COLO668 (cell line): ENCODE data around the gene SAAL1.
A peak's percentile ranks its signal among the peaks of the same experiment; 100 is the strongest.

Experiments used
- DNase-seq: peaks from one replicate; lab custom pipeline; 2025; ENCODE audit not compliant: unreplicated experiment; lab: John Stamatoyannopoulos, UW

SAAL1 gene

DNA sequence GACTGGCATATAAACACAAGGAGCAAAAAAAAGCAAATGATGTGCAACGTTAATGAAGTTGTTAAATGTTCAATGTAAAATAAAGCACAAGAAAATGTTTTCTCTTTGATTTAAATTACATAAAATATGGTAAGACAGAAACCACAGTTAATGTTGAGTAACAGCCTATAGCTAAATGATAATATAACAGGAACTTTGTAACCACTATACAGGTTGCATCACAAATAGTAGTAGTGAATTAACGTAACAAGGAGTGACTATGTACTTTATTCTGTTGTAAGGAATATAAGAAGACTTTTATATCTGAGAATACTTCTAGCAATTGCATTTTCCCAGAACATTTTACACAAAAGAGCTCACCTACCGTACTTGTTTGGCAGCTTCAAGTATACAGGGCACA is 16.9 kb downstream of the SAAL1 start:
- no peak for DNase-seq

DNA sequence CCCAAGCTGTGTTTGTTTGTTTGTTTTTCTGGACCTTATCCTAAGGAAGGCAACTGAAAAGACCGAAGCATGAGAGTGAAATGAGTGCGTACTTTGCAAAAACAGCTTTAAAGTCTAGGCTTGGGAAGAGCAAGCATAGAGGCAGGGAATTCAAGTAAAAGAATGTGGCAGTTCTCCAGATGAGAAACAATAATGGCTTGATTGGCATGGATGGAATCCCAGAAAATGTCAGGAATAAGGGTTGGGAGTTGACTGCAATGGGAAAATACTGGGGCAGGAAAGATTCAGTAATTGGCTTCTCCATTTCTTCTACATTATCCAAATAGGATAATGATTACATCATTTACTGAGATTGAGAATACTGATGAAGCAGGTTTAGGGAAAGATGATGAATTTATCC is 17.5 kb downstream of the SAAL1 start:
- no peak for DNase-seq

DNA sequence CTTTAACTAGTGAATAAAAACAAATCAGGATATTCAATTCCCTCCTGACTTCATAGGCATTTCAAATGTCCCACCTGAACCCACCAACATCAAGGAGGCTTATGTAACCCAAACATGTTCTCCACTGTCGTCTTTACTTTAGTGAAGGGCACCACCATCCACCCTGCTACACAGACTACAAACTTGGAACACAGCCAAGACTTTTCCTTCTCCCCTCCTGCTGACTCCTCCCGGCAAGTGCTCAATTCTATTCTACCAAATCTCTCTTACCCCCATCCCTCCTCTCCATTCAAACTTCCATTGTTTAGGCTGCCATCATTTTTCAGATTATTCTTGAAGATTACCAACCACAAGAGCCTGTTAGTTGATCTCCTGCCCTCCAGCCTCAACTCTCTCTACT is 24.3 kb downstream of the SAAL1 start:
- no peak for DNase-seq

DNA sequence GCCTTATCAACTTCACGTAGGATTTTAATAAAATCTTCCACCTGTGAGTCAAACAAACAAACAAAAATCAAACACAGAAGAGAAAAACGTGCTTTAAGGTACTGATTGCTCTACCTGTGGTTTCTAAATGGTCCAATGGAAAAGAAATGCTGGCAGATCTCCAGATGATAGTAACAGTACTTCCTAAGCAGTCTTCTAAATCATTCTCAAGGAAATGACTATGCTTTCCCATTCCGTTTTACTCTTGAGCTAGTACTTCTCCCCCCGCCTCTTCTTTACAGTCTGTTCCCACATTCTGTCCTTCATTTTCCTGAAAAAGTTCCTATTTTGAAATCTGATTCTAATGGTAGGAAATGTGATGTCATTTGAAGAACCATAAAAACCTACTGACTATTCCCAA is 25.4 kb downstream of the SAAL1 start:
- no peak for DNase-seq

DNA sequence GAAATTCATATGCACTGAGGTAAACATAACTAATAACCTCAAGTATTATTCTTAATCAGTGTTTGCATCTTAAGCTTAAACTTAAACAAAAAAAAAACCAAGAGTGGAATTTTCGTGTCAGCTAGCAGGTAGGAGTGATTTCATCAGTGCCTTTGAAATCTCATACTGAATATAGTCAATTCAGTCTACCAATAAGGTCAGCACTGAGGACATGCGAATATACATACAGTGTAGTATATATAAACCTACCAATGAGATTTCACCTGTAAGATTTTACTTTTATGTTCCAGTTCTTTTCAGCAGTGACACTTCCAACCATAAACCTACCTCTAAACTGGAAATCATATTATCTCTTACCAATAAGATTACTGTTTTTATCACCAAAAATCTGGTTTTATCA is 27.0 kb downstream of the SAAL1 start:
- no peak for DNase-seq

DNA sequence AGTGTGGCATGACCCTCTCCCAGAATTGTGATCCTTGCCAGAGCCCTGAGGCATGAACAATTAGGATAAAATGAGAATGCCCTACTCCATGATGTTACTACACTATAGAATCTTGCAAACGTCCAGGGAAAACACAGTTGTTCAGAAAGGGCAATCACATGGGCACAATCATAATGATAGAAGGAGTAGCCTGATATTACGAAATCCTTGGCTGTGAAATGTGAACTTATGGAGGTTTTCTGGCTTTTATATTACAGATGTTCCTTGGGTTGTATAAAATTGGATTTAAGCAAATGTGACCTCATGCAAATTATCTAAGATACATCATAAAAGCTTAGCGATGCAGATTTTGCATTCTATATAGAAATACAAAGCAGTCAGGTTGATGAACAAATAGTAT is 30.4 kb downstream of the SAAL1 start:
- no peak for DNase-seq

DNA sequence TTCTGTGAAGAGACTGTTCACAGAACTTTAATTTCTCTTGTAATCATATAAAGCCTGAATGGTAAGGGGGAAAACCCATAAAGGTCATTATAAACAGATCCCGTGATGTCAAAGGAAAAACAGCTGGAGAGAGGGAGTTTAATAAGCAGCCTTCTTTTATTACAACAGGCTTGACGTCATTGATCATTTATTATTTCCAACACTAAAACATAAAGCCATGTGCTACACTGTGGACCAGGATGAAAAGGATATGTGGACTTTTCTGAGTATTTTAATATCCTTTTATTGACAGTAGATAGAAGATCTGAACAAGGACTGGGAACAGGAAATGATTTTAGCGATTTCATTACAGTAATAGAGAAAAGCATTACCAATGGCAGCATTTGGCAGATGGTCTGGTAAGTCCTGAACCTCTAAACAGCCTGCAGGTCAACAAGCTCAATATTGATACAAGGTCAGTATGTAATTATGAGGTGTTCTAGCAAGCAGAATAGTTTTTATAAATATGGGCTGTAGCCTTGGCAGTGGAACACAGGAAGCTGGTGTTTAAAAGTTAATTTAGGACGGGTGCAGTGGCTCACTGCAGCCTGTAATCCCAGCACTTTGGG is 34.7 kb downstream of the SAAL1 start:
- DNase-seq, result no peak

DNA sequence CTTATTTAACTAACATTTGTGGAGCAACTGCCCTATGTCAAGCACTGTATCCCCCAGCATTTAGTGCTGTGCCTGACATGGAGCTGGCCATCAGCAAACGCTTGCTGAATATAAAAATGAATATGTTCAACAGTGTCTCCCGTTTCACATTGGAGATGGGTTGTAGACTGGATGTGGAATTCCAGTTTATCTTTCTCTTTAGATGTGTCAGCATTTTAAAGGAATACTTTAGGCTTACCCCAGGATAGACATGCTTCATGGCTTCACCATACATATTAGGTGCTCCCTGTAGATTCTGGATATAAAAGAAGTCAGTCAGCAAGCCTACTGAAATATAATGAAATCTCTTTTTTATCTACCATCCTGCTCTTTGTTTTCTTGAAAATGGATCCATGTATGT is 38.5 kb downstream of the SAAL1 start:
- no peak for DNase-seq

DNA sequence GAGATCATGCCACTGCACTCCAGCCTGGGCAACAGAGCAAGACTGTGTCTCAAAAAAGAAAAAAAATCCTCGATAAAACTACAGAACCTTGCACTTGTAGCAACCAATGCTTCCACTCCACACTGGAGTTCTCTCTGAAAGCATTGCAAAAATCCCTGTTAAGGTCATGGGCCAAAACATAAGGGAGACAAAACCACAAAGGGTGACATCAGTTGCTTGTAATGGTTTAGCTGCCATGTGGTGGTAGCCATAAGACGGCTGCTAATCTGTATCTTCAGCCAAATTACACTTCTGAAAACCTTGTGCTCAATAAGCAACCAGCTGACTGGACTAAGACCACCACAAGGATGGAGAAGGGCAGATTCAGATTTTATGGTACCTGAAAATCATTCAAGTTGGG is 39.3 kb downstream of the SAAL1 start:
- DNase-seq, result no peak

DNA sequence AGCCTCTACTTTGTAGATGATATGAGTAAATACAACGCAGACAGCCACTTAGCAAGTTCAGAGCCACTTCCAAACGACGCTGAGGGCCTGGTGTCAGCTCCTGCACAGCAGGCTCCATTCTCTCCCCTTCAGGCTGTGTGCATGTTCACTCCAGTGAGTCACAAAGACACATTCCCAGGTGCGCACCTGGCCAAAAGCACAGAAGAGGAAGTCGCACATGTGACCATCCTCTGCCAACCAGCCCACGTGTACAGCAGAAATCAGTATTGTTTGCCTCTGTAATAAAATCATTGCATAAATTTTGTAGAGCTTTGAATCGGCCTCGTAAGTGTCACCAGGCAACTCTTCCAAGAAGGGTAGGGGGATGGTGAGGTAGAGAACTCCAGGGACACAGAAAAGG is 40.3 kb downstream of the SAAL1 start:
- DNase-seq, result peak; percentile 88

DNA sequence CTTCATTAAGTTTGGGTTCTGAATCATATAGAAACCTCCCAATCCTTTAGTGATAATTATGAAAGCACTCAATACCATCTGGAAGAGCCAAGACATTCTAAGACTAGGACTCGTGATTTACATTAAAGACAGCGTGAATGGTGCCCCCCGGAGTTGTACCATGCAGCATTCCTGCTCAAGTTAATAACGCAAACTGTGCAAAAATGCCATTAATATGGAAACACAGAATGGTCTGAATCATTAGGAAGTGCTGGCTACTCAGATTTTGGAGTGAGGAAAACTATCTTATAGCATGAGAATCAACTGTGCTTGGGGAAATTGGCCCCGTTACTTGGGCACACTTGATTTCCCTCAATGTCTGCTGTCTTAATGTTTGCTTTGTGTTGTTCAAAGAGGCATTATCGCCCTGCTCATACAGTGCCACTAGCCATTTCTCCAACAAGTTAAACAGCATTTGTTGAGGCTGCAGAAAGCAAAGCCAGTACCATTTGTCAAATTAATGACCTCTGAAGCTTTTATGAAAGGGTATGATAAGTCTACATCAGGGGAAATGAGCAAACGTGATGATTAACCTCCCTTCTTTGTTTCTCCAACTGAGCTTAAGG is 41.3 kb downstream of the SAAL1 start:
- DNase-seq, result peak; percentile 30

DNA sequence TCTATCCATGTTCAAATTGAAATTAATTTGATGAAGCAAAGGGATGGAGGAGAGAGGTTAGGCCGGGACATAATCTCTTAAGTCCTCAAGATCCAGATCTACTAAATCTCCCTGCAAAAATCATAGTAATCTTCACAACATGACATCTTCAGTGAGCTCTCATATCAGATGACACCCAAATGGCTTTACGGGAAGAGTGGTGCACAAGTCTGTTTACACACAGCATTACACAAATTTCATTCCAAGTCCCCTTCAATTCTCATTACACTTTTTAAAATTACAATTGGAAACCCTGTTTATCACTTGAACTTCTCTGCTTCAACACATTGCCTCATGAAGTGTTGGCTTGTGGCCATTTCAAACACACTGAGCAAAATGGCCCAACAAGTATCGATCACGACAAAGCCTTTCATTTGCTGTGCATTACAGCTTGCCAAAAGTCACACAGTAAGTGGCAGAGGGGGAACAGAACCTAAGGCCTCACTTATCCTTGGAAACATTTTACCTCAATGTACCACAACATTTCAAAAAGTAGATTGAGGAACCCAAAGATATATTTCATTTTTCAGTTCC is 41.9 kb downstream of the SAAL1 start:
- DNase-seq, result peak; percentile 49

DNA sequence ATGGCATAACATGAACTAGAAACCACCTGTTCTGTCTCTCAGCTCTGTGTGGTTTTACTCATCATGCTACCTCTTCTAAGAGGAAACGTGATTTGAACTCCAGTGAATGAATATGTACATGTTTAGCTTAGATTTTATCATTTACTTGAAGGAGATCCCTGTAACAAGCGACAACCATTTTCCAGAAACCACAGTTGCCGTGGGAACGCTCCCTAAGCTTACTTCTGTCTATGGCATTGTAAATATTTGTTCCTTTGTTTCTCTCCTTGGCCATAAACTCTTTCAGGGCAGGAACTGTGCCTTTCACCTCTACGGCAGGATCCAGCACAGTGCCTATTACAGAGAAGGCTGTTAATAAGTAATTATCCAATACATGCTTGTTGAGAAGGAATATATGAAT is 42.8 kb downstream of the SAAL1 start:
- peak; percentile 64 for DNase-seq

DNA sequence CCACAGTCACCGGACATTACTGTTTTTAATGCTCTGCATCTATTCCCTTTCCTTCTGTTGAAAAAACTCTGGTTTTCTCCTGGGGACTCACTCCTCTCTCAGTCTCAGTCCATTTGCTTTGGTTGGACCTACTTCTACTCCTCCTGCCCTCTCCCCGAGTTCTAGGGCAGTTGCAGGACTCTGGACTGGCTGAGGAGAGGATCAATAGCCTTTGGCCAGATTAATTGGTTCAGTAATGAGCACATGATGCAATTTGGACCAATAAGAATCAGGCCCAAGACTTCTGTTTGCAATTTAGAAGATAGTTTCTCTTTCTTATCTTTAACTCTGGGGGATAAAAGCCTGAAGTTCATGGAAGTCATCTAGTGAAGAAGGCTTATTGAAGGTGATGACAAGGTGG is 44.5 kb downstream of the SAAL1 start:
- no peak for DNase-seq

DNA sequence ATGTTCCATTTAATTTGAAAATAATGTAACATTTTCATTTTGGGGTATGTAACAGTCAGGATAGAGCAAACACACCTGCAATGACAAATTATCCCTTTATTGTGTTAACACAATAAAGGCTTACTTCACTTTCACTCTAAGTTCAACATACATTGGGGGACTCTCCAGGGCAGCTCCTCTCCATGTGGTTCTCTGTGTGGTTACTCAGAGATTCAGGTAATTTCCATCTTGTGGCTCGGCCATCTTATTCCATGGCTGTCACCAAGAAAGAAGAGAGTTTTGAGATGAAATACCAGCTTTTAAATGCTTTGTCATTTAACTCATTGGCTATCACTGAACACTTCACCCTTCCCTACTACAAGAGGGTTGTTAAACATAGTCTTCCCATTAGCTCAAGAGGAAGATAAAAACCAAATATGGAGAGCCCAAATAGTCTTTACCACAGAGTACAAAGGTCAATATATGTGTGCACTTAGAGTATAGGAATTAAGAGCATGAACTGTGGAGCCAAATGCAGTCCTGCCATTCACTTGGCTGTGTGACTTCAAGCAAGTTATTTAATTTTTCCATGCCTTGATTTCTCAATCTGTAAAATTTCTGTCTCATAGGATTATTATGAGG is 49.2 kb downstream of the SAAL1 start:
- no peak for DNase-seq

DNA sequence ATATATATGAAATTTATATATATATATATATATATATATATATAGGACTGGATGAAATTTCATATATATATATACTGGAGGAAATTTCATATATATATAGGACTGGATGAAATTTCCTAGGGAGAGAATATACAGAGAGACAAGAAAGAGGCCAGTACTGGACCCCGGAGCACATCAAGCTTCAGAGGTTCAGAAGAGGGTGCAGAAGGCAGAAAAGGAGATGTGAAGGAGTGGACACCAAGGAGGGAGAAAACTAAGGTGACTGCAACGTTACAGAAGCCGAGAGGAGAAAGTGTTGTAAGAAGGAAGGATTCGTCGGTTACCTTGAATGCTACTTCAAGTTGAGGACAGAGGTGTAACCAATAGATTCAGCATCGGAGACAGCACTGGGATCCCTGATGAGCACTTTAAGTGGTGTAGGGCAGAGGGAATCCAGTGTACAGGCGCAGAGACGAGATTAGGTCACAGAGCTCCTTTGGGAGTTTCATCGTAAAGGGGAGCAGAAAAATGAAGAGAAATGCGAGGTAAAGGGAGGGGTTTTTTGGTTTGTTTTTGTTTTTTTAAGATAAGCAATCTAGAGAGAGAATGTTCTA is 51.3 kb downstream of the SAAL1 start:
- DNase-seq, result no peak

DNA sequence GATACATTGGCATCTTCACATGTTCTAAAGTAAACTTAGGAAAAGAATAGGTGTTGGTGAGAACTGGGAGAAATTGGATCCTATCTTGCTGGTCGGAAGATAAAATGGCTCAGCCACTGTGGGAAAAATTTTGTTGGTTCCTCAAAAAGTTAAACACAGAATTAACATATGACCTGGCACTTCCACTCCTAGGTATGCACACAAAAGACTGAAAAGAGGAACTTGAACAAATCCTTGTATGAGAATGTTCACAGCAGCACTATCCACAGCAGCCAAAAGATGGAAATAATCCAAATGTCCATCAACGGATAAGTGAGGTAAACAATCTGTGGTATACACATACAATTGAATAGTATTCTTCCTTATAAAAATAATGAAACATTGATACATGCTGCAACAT is 55.0 kb downstream of the SAAL1 start:
- DNase-seq, result no peak

DNA sequence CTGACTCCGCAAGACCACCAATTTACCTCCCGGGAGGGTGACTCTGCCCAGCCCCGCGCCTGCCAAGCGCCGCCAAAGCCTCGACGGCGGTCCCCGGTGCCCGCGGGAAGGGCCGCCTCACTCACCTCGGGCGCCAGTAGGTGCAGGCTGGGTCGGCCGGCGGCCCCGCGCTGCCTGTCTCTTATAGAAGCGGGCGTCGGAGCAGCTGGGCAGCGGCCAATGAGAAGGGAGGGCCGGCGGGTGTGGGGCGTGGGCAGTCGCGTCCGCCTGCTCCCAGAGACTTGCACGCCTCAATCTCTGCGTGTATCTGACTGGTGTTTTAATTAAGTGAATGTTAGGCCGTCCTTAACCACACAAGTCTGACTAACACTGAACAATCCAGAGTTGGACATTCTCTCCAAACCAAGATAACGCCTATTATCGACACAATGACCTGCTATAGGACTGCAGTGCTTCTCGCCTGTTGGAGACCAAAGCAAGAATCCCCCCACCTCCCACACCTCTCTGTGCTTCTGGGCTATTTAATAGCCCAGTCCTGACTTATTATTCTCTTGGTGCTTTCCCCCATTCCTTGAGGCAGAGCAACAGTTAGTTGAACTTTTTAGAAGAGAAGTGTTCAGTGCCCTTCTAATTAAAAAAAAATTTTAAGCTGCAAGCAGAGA is 59.6 kb downstream of the SAAL1 start, which contains the start of gene TPH1:
TSS of gene TPH1 (minus strand) at position 154 of the 662 bp plus-strand sequence. CDS start 5,507 bp downstream, outside the sequence.
- peak; percentile 40 for DNase-seq

DNA sequence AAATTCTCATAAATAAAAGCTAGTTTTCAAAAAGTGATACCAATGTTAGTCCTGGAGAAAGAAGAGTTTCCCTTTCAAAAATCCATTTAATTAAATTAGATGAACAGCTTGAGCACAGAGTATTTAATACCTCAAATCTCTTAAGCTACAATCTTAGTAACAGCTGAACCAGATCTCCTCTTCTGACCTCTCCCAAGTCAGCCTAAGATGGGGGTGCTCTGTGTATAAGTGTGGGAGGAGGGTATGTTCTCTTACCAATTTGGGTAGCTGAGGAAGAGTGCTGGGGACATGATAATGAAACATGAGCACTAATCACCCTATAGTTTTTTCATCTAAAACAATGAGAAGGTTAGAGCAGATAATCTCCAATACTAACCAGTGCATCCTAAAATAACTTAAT is 69.4 kb downstream of the SAAL1 start:
- no peak for DNase-seq
